ENCODE measurements around the gene CCL19.

Gene CCL19

DNA sequence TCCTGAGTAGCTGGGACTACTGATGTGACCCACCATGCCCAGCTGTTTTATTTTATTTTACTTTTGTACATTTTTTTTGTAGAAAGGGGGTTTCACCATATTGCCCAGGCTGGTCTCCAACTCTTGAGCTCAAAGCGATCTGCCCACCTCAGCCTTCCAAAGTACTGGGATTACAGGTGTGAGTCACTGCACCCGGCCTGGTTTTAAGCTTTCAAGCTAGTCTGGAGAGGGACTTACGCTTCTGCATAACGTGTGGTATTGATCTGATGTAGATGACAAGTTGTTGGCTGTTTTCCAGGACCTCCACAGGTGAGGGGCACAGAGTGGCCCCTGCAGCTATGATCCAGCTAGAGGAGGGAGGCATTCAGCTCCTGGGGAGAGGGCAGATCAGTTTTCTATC is 25.6 kb upstream of the CCL19 start:
- Histone ChIP-seq H3K27ac (ENCODE audit: low read depth, low read length) (no peak overlapping the region), H3K36me3 (ENCODE audit: control insufficient read depth in 5 of 5, insufficient read depth in 5 of 5, low read length in 5 of 5) (no peaks in the 10 kb centered on the region), H3K4me1 (ENCODE audit: control insufficient read depth in 5 of 5, insufficient read depth in 5 of 5, low read length in 5 of 5) (peaks cover 0 to 8% (median 0%) of the 10 kb centered on the region in 5 donors), H3K4me3 (ENCODE audit: low read depth in 1 of 5, low read length in 5 of 5) (no peak overlapping the region), H3K9me3 (ENCODE audit: control insufficient read depth in 5 of 5, low read length in 5 of 5) (no peaks in the 10 kb centered on the region), H3K9ac (ENCODE audit: low read length in 5 of 5) (no peak overlapping the region), H3K27me3 (ENCODE audit: control insufficient read depth in 5 of 5, insufficient read depth in 4 of 5, low read length in 5 of 5) (peaks cover 0 to 2% (median 0%) of the 10 kb centered on the region in 5 donors)

DNA sequence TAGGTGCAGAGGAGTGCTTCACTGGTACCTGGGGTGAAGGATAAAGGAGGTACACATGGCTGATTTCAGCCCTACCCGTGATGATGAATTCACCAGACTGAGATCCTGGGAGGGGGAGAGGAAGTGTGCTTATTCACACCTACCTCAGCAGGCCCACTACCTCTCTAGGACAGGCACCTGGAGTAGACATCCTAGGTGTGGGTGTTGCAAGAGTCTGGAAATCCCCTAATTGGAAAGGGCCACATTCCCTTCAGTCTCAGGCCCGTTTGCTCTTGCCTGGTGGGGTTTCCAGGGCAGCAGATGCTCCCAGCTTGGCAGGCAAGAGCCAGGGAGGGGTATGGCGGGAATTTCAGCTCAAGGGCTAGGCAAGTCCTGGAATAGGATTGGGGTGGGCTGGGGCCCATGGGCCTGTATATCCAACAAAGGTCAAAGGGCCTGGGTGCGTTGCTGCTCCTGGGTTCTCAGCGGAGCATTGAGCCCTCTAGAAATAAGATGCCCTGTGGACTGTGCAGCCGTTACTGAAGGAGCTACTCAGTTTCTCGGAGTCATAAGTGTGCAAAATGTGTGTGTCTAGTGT is 24.7 kb upstream of the CCL19 start:
- Histone ChIP-seq H3K27ac (ENCODE audit: low read depth, low read length) (no peak overlapping the region), H3K4me3 (ENCODE audit: low read depth in 1 of 5, low read length in 5 of 5) (no peak overlapping the region), H3K4me1 (ENCODE audit: control insufficient read depth in 5 of 5, insufficient read depth in 5 of 5, low read length in 5 of 5) (peaks cover 0 to 8% (median 0%) of the 10 kb centered on the region in 5 donors), H3K36me3 (ENCODE audit: control insufficient read depth in 5 of 5, insufficient read depth in 5 of 5, low read length in 5 of 5) (no peaks in the 10 kb centered on the region), H3K9ac (ENCODE audit: low read length in 5 of 5) (no peak overlapping the region), H3K27me3 (ENCODE audit: control insufficient read depth in 5 of 5, insufficient read depth in 4 of 5, low read length in 5 of 5) (peaks cover 0 to 2% (median 0%) of the 10 kb centered on the region in 5 donors), H3K9me3 (ENCODE audit: control insufficient read depth in 5 of 5, low read length in 5 of 5) (no peaks in the 10 kb centered on the region)

- H3K36me3 ChIP-seq (ENCODE audit: control insufficient read depth in 5 of 5, insufficient read depth in 5 of 5, low read length in 5 of 5): no peaks in the 10 kb centered on the region
- no peak overlapping the region for H3K27ac ChIP-seq (ENCODE audit: low read depth, low read length)
- peaks cover 0 to 18% (median 9%) of the 10 kb centered on the region in 5 donors for H3K4me1 ChIP-seq (ENCODE audit: control insufficient read depth in 5 of 5, insufficient read depth in 5 of 5, low read length in 5 of 5)
- H3K27me3 ChIP-seq (ENCODE audit: control insufficient read depth in 5 of 5, insufficient read depth in 4 of 5, low read length in 5 of 5): peaks cover 0 to 2% (median 0%) of the 10 kb centered on the region in 5 donors
- no peaks in the 10 kb centered on the region for H3K9me3 ChIP-seq (ENCODE audit: control insufficient read depth in 5 of 5, low read length in 5 of 5)
- H3K4me3 ChIP-seq (ENCODE audit: low read depth in 1 of 5, low read length in 5 of 5): no peak overlapping the region
- H3K9ac ChIP-seq (ENCODE audit: low read length in 5 of 5): no peak overlapping the region
These were observed 22.9 kb upstream of the CCL19 start for GRCh38 chr9:34714007-34714406.

DNA sequence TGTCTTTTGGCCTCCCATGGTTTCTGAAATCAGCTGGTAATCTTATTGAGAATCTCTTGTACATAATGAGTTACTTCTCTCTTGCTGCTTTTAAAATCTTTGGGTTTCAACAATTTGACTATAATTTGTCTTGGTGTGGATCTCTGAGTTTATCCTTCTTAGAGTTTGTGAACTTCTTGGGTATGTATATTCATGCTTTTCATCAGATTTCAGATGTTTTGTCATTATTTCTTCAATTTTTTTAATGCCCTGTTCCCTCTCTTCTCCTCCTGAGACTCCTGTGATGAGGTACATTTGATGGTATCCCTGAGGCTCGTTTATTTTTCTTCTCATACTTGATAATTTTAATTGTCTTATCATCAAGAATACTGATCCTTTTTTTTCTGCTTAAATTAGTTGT is 21.1 kb upstream of the CCL19 start:
- no peaks in the 10 kb centered on the region for H3K9me3 ChIP-seq (ENCODE audit: control insufficient read depth in 5 of 5, low read length in 5 of 5)
- H3K27me3 ChIP-seq (ENCODE audit: control insufficient read depth in 5 of 5, insufficient read depth in 4 of 5, low read length in 5 of 5): peaks cover 0 to 2% (median 0%) of the 10 kb centered on the region in 5 donors
- peaks cover 0 to 10% (median 8%) of the 10 kb centered on the region in 5 donors for H3K4me1 ChIP-seq (ENCODE audit: control insufficient read depth in 5 of 5, insufficient read depth in 5 of 5, low read length in 5 of 5)
- no peak overlapping the region for H3K9ac ChIP-seq (ENCODE audit: low read length in 5 of 5)
- no peak overlapping the region for H3K4me3 ChIP-seq (ENCODE audit: low read depth in 1 of 5, low read length in 5 of 5)
- no peaks in the 10 kb centered on the region for H3K36me3 ChIP-seq (ENCODE audit: control insufficient read depth in 5 of 5, insufficient read depth in 5 of 5, low read length in 5 of 5)
- no peak overlapping the region for H3K27ac ChIP-seq (ENCODE audit: low read depth, low read length)

DNA sequence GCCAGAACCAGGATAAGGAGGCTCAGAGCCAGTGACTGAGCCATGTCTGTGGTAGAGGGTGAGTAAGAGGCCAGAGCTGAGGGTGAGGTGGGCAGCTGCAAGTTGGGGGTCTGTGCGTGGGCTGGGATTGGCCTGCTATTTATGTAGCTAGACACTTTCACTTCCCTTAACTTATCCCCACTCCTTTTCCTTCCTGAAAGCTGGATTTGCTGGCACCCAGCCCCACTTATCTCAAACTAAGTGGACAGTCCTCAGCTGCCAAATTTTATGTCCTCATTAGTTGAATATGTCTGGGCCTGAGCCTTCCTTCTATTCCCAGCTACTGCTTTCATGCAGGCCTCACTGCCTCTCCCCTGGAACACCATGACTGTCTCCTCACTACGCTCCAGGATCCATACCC is 18.9 kb upstream of the CCL19 start, which contains the start of gene CCL21:
Gene CCL21 (minus strand): TSS at position 114 of the 400 bp plus-strand sequence. CDS start 70 bp downstream, at position 44.
- Histone ChIP-seq H3K4me3 (ENCODE audit: low read depth in 1 of 5, low read length in 5 of 5) (no peak within 1 kb of the TSS), H3K4me1 (ENCODE audit: control insufficient read depth in 5 of 5, insufficient read depth in 5 of 5, low read length in 5 of 5) (peaks cover 0 to 10% (median 8%) of the 10 kb centered on the region in 5 donors), H3K9me3 (ENCODE audit: control insufficient read depth in 5 of 5, low read length in 5 of 5) (no peaks in the 10 kb centered on the region), H3K36me3 (ENCODE audit: control insufficient read depth in 5 of 5, insufficient read depth in 5 of 5, low read length in 5 of 5) (no peaks in the 10 kb centered on the region), H3K9ac (ENCODE audit: low read length in 5 of 5) (no peak within 1 kb of the TSS), H3K27me3 (ENCODE audit: control insufficient read depth in 5 of 5, insufficient read depth in 4 of 5, low read length in 5 of 5) (no peaks in the 10 kb centered on the region), H3K27ac (ENCODE audit: low read depth, low read length) (no peak within 1 kb of the TSS)

GRCh38 chr9:34709196-34709978 is 18.3 kb upstream of the CCL19 start:
- H3K9me3 ChIP-seq (ENCODE audit: control insufficient read depth in 5 of 5, low read length in 5 of 5): no peaks in the 10 kb centered on the region
- no peak overlapping the region for H3K9ac ChIP-seq (ENCODE audit: low read length in 5 of 5)
- no peaks in the 10 kb centered on the region for H3K36me3 ChIP-seq (ENCODE audit: control insufficient read depth in 5 of 5, insufficient read depth in 5 of 5, low read length in 5 of 5)
- no peak overlapping the region for H3K4me3 ChIP-seq (ENCODE audit: low read depth in 1 of 5, low read length in 5 of 5)
- H3K27me3 ChIP-seq (ENCODE audit: control insufficient read depth in 5 of 5, insufficient read depth in 4 of 5, low read length in 5 of 5): no peaks in the 10 kb centered on the region
- H3K4me1 ChIP-seq (ENCODE audit: control insufficient read depth in 5 of 5, insufficient read depth in 5 of 5, low read length in 5 of 5): peaks cover 0 to 10% (median 8%) of the 10 kb centered on the region in 5 donors
- no peak overlapping the region for H3K27ac ChIP-seq (ENCODE audit: low read depth, low read length)

DNA sequence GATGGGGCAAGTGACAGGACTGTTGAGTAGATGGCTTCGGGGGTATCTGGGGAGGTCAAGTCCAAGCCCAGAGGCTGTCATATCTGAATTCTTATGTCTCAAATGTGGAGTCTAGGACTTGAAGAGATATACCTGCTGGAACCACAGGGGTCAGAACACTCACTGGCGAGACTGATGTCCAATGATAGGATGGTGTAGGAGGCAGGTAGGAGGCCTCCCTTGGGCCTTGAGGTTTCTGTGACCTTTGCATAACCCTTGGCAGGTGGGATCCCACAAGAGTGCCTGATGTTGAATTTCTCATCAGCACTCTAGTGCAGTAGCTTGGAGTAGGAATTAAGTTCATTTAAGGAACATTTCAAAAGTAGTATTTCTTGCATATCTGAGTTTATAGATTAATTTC is 16.1 kb upstream of the CCL19 start:
- Histone ChIP-seq H3K27me3 (ENCODE audit: control insufficient read depth in 5 of 5, insufficient read depth in 4 of 5, low read length in 5 of 5) (no peaks in the 10 kb centered on the region), H3K9me3 (ENCODE audit: control insufficient read depth in 5 of 5, low read length in 5 of 5) (no peaks in the 10 kb centered on the region), H3K36me3 (ENCODE audit: control insufficient read depth in 5 of 5, insufficient read depth in 5 of 5, low read length in 5 of 5) (no peaks in the 10 kb centered on the region), H3K4me3 (ENCODE audit: low read depth in 1 of 5, low read length in 5 of 5) (no peak overlapping the region), H3K27ac (ENCODE audit: low read depth, low read length) (no peak overlapping the region), H3K4me1 (ENCODE audit: control insufficient read depth in 5 of 5, insufficient read depth in 5 of 5, low read length in 5 of 5) (peaks cover 0 to 10% (median 8%) of the 10 kb centered on the region in 5 donors), H3K9ac (ENCODE audit: low read length in 5 of 5) (no peak overlapping the region)

DNA sequence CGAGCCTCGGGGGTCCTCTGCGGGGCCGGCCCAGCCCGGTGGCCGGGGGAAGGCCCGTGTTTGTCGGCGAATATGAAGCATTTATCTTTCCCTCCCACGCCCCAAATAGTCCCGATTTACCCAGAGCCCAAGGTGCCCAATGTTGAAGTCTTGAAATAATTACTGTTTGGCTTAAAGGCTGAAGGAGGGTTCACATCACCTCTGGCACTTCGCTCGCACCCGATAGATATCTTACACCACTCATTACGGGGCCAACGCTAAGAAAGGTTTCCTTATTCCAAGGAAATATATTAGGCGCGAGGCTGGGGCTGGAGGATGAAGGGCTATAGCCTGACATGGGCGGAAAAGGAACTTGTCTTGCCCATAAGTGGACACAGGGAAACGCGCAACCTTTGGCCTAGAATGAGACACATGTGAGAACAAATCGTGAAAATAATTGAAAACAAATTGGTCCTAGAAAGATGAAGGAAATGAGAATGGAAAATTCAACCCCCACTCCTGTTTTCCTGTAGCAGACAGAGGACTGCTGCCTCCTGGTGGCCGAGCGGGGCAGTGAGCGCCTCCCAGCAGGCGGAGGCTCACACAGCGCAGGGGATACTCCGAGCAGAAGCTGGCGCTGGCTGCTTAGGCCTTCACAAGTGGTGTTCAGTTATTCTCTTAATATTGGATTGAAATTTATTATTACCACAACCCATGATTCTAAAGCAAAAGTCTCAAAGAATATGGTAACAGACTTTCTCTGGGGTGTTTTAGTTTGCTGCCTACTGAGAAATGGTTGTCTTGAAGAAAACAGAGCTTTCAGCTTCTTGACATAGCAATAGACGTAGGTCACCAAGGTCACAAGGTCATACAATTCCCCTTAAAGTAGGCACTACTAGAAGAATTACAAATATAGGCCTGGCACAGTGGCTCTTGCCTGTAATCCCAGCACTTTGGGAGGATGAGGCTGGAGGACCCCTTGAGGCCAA is 11.0 kb upstream of the CCL19 start:
- H3K36me3 ChIP-seq (ENCODE audit: control insufficient read depth in 5 of 5, insufficient read depth in 5 of 5, low read length in 5 of 5): no peaks in the 10 kb centered on the region
- peak overlapping the region; percentile 67 to 92 (median 74) for H3K4me3 ChIP-seq (ENCODE audit: low read depth in 1 of 5, low read length in 5 of 5)
- H3K27ac ChIP-seq (ENCODE audit: low read depth, low read length): peak overlapping the region; percentile 59
- no peaks in the 10 kb centered on the region for H3K27me3 ChIP-seq (ENCODE audit: control insufficient read depth in 5 of 5, insufficient read depth in 4 of 5, low read length in 5 of 5)
- H3K4me1 ChIP-seq (ENCODE audit: control insufficient read depth in 5 of 5, insufficient read depth in 5 of 5, low read length in 5 of 5): peaks cover 2 to 12% (median 11%) of the 10 kb centered on the region in 5 donors
- H3K9me3 ChIP-seq (ENCODE audit: control insufficient read depth in 5 of 5, low read length in 5 of 5): no peaks in the 10 kb centered on the region
- H3K9ac ChIP-seq (ENCODE audit: low read length in 5 of 5): peak overlapping the region in 4 of 5 donors; percentile 64 to 86 (median 80)

GRCh38 chr9:34701023-34701768 is 10.1 kb upstream of the CCL19 start:
- peaks cover 2 to 12% (median 11%) of the 10 kb centered on the region in 5 donors for H3K4me1 ChIP-seq (ENCODE audit: control insufficient read depth in 5 of 5, insufficient read depth in 5 of 5, low read length in 5 of 5)
- peak overlapping the region; percentile 59 for H3K27ac ChIP-seq (ENCODE audit: low read depth, low read length)
- no peaks in the 10 kb centered on the region for H3K27me3 ChIP-seq (ENCODE audit: control insufficient read depth in 5 of 5, insufficient read depth in 4 of 5, low read length in 5 of 5)
- peak overlapping the region in 4 of 5 donors; percentile 64 to 86 (median 80) for H3K9ac ChIP-seq (ENCODE audit: low read length in 5 of 5)
- H3K36me3 ChIP-seq (ENCODE audit: control insufficient read depth in 5 of 5, insufficient read depth in 5 of 5, low read length in 5 of 5): no peaks in the 10 kb centered on the region
- H3K9me3 ChIP-seq (ENCODE audit: control insufficient read depth in 5 of 5, low read length in 5 of 5): no peaks in the 10 kb centered on the region
- peak overlapping the region in 4 of 5 donors; percentile 67 to 76 (median 72) for H3K4me3 ChIP-seq (ENCODE audit: low read depth in 1 of 5, low read length in 5 of 5)
